Activated CD8-positive, alpha-beta memory T cell treated with anti-CD3 and anti-CD28 coated beads for 4 hours (primary cell): Measurements from ENCODE around the gene KLHL17.
"Not testable (repeated sequence)": the region's sequence is repeated elsewhere in the genome, so short reads cannot be mapped to it uniquely, and the experiment has no call there.

Experiments used
- DNase-seq, 2 donors: peaks; one replicate each; pipeline ENCODE4 v3.0.0-alpha.2; 2020; ENCODE audit warnings: low read depth in 2 of 2

The KLHL17 gene

DNA sequence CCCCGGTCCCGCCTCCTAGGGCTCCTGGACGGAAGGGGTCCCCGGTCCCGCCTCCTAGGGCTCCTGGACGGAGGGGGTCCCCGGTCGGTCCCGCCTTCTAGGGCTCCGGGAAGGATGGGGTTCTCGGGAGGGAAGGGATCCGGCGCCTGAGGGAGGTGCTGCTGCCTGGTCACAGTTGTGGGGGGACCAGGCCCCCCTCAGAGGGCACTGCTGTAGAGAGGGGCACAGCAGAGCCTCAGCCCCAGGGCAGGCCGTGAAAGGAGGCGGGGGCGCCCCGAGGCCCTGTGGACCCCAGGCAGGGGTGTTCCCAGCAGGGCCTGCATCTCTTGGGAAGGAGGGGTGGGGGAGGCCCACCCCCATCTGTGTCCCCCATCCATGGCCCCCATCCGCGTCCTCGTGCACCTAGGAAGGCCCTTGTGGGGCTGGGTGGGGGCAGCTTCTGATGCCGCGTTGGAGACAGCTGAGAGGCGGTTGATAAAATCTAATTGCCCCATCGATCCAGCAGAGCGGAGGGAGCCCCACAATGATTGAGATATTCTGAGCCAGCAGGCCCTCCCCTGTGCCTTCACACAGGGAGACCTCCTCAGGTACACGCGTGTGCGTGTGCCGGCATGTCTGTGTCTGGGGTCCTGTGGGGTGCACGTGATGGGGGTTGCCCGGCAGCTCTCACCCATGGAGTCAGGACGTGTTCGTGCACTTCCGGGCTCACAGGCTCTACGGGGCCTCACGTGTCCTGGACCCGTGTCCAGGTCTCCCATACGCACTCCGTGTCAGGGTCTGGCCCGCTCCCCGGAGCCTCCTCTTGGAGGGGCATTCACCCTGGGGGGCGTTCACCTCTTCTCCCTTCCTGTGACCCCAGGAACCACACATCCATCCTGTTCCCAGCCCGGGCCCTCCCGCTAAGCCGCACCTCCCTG, 23.8 kb upstream of the KLHL17 start:
- no peak for DNase-seq

DNA sequence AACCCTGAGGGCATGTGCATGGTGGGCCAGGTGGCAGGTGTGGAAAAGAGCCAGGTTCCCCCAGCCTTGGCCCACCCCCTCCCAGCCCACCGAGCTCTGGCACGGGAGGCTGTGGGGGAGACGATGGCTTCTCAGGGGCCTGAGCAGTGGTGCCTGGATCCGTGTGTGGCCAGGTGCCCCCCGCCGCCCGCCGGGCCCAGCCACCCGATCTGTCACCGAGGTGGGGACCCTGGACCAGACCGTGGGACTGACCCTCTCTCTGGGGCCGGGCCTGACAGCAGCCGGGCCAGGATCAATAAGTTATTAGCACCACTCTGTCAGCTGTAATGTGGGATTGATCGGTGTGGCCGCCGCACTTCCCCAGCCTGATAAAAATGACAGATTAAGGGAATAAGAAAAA, 22.9 kb upstream of the KLHL17 start:
- no peak for DNase-seq

DNA sequence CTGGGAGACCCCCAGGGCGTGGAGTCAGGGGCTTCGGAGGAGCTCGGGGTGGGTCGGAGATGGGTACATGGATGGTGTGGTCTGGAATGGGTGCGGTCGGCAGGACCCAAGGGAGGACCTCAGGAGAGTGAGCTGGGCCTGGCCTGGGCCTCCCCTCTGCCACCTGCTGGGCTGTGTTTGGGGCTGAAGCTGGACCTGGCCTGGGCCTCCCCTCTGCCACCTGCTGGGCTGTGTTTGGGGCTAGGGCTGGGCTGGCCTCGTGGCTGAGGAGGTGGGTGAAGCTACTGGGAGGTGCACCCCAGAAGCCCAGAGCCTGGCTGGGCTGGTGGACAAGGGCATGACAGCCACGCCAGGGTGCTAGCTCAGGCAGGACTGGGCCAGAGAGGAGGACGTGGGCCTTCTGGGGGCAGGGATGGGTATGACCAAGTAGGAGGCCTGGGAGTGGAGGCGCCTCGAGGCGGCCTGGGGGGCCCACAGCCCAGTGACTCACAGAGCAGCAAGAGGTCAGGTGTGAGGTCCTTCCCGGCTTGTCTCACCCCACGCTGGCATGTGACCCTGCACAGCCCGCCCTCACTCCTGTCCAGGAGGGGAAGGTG, 22.2 kb upstream of the KLHL17 start:
- no peak for DNase-seq

DNA sequence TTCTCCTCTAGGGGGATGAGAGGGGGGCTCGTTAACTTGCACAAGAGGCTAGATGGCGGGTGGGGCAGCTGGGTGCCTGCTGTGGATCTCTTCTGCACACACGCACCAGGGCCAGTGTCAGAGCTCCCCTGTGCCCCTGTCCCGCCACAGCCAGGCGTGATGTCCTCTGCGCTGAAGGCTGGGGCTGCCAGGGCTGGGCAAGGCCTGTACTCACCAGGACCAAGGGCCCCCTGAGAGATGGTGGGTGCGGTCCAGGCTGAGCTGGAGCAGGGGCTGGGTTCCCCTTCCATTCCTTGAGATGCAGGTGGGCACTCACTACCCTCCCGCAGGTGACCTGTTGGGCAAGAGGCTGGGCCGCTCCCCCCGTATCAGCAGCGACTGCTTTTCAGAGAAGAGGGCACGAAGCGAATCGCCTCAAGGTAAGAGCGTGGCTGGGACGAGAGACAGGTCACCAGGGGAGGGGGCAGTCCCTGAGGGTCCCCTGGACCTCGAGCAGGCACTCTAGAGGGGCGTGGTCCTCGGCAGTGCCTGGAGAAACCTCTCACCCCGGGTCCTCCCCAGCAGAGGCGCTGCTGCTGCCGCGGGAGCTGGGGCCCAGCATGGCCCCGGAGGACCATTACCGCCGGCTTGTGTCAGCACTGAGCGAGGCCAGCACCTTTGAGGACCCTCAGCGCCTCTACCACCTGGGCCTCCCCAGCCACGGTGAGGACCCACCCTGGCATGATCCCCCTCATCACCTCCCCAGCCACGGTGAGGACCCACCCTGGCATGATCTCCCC, 21.5 kb upstream of the KLHL17 start:
- DNase-seq: no peak

DNA sequence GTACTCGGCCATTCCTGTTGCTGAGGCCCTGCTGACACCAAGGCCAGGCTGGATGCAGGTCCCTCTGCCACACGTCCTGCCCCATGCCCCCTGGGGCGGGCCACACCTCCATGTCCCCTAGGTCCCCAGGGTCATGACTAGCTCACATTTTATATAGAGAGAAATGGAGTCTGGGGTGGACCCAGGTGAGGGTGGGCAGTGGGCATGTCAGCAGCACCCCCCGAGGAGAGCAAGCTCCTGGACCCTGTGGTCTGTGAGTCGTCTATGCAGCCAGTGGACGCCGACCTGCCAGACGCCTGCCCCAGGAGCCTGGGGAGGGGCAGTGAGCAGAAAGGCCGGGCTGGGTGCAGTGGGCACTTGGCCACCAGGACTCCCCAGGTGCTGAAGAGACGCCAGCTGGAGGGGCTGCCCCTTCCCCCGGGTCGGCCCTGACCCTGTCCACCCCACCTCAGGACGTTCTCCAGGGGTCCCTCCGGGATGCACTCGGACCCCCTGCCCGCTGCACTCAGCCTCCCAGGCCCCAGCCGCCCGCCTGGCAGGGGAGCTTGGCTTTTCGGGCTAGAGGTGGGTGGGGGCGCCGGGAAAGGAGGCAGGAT, 20.8 kb upstream of the KLHL17 start:
- no peak for DNase-seq

DNA sequence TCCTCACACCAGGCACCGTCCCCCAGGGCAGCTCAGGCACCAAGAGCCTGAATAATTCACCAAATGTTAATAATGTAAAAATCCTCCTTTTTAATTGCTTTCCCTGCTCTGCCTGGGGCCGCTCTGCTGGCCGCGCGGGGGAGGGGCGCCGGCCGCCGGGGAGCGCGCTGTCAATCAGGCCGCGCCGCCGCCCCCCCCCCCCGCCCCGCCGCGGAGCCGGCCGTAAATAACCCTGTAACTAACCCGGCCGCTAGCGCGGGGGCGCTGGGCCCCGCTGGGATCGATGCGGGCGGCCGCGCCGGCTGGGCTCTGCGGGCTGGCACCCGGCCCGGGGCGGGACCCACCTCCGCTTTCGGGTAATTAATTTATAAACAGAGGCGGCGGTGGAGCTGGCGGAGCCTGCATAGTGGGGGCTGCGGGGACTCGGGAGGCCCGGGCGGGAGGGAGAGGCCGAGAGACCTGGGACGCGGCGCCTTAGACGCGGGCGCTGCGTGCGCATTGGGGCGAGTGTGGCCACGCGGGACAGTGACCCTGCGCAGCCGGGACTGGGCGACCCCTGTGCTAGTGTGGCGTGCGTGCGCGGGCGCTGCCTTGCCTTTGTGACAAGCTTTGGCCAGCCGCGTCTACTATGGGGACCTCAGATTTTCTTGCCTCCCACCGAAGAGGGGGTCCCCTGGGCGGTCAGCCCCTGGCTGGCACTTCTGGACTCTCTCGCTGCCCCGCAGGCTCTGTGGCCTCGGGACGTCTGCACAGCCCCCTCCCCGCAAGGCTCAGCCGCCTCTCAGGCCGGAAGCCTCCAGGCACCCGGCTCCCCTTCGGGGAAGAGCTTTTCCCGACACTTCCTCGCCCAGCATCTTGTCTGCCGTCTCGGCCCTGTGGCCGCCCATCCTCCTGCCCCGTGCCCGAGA, 20.0 kb upstream of the KLHL17 start:
- no peak for DNase-seq

DNA sequence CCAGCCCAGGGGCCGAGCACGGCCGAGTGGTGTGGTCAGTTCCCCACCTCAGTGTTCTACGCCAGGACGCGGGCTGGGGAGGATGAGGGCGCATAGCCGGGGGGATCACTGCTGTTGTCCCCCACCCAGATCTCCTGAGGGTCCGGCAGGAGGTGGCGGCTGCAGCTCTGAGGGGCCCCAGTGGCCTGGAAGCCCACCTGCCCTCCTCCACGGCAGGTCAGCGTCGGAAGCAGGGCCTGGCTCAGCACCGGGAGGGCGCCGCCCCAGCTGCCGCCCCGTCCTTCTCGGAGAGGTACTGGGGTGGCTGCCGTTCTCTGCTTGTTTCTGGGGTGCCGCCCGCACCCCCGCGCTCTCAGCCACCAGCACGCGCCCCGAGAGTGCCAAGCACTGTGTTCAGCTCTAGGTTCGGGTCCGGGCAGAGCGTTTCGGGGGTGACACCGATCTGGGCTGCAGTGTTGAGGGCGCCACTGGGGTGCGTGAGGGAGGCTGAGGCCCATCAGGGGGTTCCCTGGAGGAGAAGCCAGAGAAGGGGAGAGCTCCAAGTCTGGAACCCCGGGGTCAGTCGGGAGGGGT, 19.3 kb upstream of the KLHL17 start:
- DNase-seq: no peak

DNA sequence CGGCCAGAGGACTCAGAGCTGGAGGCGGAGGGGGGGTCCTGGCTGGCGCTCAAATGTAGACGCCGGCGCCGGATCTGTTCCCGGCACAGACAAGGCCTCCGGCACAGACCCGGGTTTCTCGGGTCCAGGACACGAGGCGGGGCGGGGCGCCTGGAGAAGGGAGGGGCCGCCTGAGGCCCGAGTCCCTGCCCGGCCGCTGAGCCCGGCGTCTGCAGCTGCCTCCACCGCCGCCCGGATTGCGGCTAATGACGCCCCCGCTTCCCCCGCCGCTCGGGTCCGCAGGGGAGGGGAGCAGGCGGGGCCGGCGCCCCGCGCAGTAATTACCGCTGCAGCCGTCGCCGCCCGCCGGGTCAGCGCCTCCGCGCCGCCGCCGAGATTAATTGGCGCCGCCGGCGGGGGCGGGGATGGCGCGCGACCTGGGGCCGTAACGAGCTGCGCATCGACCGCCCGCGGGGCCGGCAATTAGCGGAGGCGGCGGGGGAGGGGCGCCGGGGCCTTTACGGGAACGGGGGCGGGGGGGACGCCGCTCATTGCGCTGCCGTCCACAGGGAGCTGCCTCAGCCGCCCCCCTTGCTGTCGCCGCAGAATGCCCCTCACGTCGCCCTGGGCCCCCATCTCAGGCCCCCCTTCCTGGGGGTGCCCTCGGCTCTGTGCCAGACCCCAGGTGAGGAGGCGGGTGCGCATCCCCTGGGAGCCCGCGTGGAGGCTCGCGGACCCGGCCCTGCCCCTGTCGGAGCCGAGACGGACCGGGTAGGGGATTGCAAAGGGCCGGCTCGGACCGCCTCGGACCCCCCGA, 18.6 kb upstream of the KLHL17 start:
- no peak for DNase-seq

DNA sequence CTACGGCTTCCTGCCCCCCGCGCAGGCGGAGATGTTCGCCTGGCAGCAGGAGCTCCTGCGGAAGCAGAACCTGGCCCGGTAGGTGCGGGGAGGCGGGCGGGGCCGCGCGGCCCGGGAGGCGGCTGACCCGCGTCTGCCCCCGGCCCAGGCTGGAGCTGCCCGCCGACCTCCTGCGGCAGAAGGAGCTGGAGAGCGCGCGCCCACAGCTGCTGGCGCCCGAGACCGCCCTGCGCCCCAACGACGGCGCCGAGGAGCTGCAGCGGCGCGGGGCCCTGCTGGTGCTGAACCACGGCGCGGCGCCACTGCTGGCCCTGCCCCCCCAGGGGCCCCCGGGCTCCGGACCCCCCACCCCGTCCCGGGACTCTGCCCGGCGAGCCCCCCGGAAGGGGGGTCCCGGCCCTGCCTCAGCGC, 18.0 kb upstream of the KLHL17 start:
- DNase-seq: no peak

DNA sequence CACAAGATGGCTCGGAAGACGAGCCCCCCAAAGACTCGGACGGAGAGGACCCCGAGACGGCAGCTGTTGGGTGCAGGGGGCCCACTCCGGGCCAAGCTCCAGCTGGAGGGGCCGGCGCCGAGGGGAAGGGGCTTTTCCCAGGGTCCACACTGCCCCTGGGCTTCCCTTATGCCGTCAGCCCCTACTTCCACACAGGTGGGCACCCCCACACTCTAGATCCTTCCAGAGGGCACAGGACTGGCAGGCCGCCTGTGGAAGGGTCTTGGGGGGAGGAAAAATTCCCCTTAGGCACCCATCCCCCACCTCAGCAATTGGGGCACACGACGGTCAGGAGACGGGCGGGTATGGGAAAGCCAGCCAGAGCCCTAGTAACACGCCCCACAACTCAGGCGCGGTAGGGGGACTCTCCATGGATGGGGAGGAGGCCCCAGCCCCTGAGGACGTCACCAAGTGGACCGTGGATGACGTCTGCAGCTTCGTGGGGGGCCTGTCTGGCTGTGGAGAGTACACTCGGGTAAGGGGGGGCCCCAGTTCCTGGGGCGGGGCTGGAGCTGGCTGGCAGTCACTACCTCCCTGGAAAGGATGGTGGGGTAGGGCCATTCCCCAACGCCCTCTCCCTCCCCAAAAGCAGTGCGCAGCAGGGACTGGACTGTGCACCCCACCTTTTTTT, 17.4 kb upstream of the KLHL17 start:
- no peak for DNase-seq

DNA sequence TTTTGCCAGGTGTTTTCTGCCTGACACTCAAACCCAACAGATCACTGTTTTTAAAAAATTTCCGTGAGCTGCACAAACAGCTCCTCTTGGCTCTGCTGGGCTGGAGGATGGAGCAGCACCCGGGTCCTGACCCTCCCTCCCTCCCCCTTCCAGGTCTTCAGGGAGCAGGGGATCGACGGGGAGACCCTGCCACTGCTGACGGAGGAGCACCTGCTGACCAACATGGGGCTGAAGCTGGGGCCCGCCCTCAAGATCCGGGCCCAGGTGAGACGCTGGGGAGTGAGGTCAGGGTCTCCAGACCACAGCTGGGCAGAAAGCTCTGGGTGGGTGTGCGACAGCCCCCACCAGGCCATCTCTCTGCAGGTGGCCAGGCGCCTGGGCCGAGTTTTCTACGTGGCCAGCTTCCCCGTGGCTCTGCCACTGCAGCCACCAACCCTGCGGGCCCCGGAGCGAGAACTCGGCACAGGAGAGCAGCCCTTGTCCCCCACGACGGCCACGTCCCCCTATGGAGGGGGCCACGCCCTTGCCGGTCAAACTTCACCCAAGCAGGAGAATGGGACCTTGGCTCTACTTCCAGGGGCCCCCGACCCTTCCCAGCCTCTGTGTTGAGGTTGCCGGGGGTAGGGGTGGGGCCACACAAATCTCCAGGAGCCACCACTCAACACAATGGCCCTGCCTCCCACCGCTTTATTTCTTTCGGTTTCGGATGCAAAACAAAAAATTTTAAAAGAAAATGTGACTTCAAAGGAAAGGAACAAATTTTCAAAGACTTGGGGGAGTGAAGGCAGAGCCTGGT, 16.6 kb upstream of the KLHL17 start:
- DNase-seq: no peak

DNA sequence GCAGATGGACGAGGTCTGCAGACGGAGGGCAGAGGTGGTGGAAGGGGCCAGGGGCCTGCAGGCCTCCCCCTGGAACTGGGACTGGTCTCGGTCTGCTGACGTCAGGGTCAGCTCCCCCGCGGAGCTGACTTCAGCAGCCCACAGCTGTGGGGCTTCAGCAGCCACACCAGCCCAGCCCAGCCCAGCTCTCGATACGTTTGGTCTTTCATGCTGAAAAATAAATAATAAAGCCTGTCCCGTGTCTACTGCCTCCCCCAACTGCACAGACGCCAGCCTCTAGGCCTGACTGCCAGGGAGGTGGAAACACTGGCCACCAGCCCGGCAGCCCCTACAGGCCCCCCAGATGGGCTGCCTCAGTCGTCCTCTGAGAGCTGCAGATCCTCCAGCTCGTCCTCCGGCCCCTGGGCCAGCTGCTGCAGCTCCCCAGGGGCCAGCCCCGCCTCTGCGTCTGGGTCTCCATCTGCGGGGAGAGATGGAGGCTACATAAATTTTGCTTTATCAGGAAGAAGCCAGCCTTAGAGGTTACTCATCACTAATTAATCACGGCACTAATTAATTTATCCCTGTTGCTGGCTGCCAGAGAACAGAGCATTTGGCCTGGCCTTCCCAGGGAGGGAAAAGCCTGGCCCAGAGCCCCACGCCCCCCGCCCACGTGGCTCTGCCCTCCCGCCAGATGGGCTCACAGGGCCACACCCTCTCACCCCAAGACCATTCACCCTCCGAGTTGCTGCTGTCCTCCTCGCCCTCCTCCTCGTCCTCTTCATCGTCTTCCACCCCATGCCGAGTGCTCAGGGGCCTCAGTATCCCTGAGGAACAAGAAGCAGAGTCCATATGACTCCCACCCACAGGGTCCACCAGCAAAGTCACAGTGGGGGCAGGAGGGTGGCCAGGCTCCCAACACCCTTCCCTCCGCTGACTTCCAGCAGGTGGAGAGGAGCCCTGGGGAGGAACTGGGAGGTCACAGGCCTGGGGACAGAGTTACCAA, 15.8 kb upstream of the KLHL17 start:
- no peak for DNase-seq

DNA sequence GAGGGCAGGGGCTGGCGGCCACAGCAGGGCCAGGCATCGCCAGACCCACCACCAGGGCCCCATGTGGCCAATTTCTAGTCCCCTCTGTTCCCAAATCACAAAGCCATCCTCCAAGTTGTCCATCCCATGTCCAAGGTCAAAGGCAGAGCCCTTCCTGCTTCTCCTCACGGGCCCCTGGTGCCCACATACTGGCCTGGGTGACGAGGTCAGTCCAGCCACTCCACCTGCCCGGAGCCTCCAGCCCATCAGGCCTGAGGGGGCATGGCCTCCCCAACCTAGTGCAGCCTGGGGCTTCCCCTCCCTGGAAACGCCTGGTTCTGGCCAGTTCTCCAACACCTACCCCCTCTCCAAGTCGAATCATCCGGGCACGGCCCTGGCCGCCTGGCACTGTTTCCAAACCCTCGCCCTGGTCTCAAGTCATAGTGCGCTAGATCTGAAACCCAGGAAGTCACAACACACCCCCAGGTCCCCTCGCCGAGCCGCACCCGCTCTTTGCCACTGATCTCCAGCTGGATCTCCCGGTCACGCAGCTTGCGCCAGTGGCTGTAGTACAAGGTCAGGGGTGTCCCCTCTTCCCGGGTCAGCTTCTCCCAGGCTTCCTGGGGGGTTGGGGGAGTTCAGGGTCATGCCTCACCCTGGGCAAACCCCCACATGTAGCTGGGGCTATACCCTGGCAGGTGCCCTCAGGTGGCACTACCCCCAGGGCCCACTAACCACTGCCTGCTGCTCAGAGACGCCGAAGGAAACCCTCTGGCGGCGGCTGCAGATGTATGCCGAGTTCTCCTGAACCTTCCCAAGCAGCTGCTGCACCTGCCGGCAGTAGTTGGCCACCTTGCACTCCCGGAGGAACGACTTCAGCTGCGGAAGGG, 14.5 kb upstream of the KLHL17 start:
- no peak for DNase-seq

DNA sequence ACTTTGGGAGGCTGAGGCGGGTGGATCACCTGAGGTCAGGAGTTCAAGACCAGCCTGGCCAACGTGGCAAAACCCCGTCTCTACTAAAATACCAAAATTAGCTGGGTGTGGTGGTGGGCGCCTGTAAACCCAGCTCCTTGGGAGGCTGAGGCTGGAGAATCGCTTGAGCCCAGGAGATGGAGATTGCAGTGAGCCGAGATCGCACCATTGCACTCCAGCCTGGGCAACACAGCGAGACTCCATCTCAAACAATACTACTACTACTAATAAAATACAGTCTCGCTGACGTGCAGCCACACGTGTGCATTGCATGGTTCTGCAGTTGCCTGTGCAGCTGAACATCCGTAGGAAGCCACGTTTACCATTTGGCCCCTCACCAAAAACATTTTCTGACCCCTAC, 13.6 kb upstream of the KLHL17 start:
- not testable (repeated sequence) for DNase-seq

DNA sequence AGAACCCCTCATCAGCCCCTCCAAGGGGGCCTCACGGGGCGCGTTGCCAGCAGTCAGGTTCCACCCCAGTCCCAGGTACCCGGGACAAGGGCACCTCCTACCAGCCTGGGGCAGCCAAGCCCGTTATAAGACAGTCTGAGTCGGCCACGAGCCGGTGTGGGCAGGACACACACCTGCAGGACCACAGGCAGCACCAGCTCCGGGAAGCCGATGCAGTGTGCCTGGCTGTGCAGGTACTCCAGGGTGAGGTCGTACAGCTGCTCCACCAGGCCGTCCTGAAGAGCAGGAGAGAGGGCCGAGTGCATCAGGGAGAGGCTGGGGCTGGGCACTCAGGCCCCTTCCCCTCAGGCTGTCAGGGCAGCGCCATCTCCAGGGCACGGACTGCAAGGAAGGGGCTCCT, 12.4 kb upstream of the KLHL17 start:
- no peak for DNase-seq

DNA sequence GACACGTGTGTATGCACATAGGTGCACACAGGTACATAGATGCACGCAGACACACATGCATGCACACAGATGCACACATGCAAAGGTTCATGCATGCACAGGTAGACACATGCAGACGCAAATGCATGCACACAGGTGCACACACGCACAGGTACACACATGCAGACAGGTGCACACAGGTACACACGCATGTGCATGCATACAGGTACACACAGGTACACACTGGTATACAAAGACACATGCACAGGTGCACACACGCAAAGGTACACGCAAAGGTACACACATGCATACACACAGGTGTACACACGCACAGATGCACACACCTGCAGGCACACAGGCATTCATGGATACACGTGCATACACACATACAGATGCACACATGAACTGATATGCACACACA, 10.1 kb upstream of the KLHL17 start:
- DNase-seq: no peak
